K562 (cell line): Measurements from ENCODE around the gene ARL4D. TPM values are rescaled to one million over a fixed set of nuclear protein-coding genes. Genes with fewer than 3 reads are reported as not detected.

ENCODE experiments used
- ATAC-seq: fragments of 200-7000 bp; cut with Tn5 transposase; 3 replicates; pipeline ENCODE4 v1.9.1; 2020; ENCODE audit warnings: moderate library complexity
- BruUV-seq: library from RNA; stranded (reverse); fragments of 400-500 nt; replicated peaks from 2 replicates; lab custom pipeline; 2021; lab: Mats Ljungman, UMichigan
- CTCF ChIA-PET: fragments of 300-600 bp; formaldehyde crosslinking; extraction: SDS; loops from one replicate; lab custom pipeline; 2021; ENCODE audit warnings: low intra/inter-chr PET ratio; lab: Yijun Ruan, JAX
- POLR2A ChIA-PET: fragments of 300-600, 350-650 bp; sonication (Branson Sonifier 250); formaldehyde crosslinking; extraction: SDS; loops from one replicate; lab custom pipeline; 2021; ENCODE audit warnings: antibody characterized with exemption, inconsistent platforms; lab: Yijun Ruan, JAX
- DNase-seq, 4 experiments: peaks; one replicate each; pipeline versions ENCODE4 v3.0.0 to v3.0.0-alpha.2; 2011 to 2018; ENCODE audit warnings: low spot score in 3 of 4, mixed read lengths in 3 of 4; ENCODE audit errors: extremely low read depth in 1 of 4
- FAIRE-seq: peaks from 2 replicates; lab custom pipeline; 2011; peaks lifted over from hg19 to GRCh38; lab: Jason Lieb, UNC
- H2AFZ ChIP-seq: 2 replicates; pipeline ENCODE4 v1.6.0; 2011; ENCODE audit warnings: low read depth, low read length, control low read depth, inconsistent platforms
- H3K27ac ChIP-seq: fragments of 200-600 bp; 3 replicates; pipeline ENCODE4 v1.8.0; 2011; ENCODE audit warnings: low read depth, mild to moderate bottlenecking, control low read depth, inconsistent platforms, low read length, moderate library complexity, mixed read lengths; ENCODE audit errors: extremely low read depth
- H3K27me3 ChIP-seq, 2 experiments: fragments of 300-600 bp in 1 of 2; 2 replicates in 1 of 2; 3 replicates in 1 of 2; pipeline versions ENCODE4 v1.6.0 to v1.8.0; 2011; ENCODE audit warnings: inconsistent platforms in 2 of 2, low read length in 2 of 2, mild to moderate bottlenecking in 1 of 2, mixed read lengths in 1 of 2, moderate library complexity in 1 of 2; ENCODE audit not compliant: control insufficient read depth in 2 of 2, insufficient read depth in 2 of 2
- H3K36me3 ChIP-seq: fragments of 300-600 bp; 3 replicates; pipeline ENCODE4 v1.8.0; 2011; ENCODE audit warnings: mild to moderate bottlenecking, low read length, inconsistent platforms; ENCODE audit not compliant: control insufficient read depth, insufficient read depth
- H3K4me1 ChIP-seq, 2 experiments: fragments of 200-600 bp in 1 of 2; replicated peaks in 1 of 2; 2 replicates in 1 of 2; 3 replicates in 1 of 2; pipeline versions ENCODE4 v1.5.1 to v1.8.0; 2011; ENCODE audit warnings: inconsistent platforms in 2 of 2, low read length in 2 of 2, mild to moderate bottlenecking in 1 of 2, mixed read lengths in 1 of 2, moderate library complexity in 1 of 2; ENCODE audit not compliant: control insufficient read depth in 2 of 2, insufficient read depth in 2 of 2
- H3K4me2 ChIP-seq: 2 replicates; pipeline ENCODE4 v1.6.1; 2011; ENCODE audit warnings: low read length, control low read depth, inconsistent platforms, mixed read lengths; ENCODE audit not compliant: insufficient read depth
- H3K4me3 ChIP-seq: fragments of 200-600 bp; sonication (generic), shearing (Covaris generic); 2 replicates; pipeline ENCODE4 v1.5.1; 2016; ENCODE audit warnings: control low read depth, inconsistent platforms
- H3K79me2 ChIP-seq: fragments of 200-600 bp; 3 replicates; pipeline ENCODE4 v1.8.0; 2011; ENCODE audit warnings: low read length, inconsistent platforms; ENCODE audit not compliant: control insufficient read depth, insufficient read depth
- H3K9ac ChIP-seq, 2 experiments: 2 replicates each; pipeline versions ENCODE4 v1.6.0 to v1.6.1; 2011; ENCODE audit warnings: low read depth in 2 of 2, low read length in 2 of 2, control low read depth in 1 of 2, inconsistent platforms in 1 of 2, mild to moderate bottlenecking in 1 of 2, mixed read lengths in 1 of 2; ENCODE audit not compliant: insufficient read depth in 1 of 2
- H3K9me1 ChIP-seq: one replicate; pipeline ENCODE4 v1.6.0; 2011; ENCODE audit warnings: inconsistent platforms, mild to moderate bottlenecking, low read length, moderate library complexity; ENCODE audit not compliant: control insufficient read depth, insufficient read depth
- H3K9me3 ChIP-seq: replicated peaks from 2 replicates; pipeline ENCODE4 v1.5.1; 2011; ENCODE audit warnings: low read depth, low read length, inconsistent platforms; ENCODE audit not compliant: control insufficient read depth, insufficient read depth
- H4K20me1 ChIP-seq: replicated peaks from 2 replicates; pipeline ENCODE4 v1.6.1; 2011; ENCODE audit warnings: low read length, inconsistent platforms, mixed read lengths; ENCODE audit not compliant: control insufficient read depth, insufficient read depth
- DEAF1 ChIP-seq: fragments of 450-650 bp; formaldehyde crosslinking; IDR thresholded peaks from 2 replicates; pipeline ENCODE4 v1.4.0; 2020; ENCODE audit warnings: mild to moderate bottlenecking, moderate library complexity
- E2F3 ChIP-seq: fragments of 250-450 bp; sonication (Bioruptor Pico); IDR thresholded peaks from 2 replicates; pipeline ENCODE4 v1.4.0; 2020; ENCODE audit warnings: mild to moderate bottlenecking
- E2F6 ChIP-seq, 2 experiments: IDR thresholded peaks; 2 replicates each; pipeline ENCODE4 v1.6.1; 2011; ENCODE audit warnings: borderline replicate concordance in 1 of 2, control low read depth in 1 of 2, low read depth in 1 of 2, low read length in 1 of 2, mild to moderate bottlenecking in 1 of 2, mixed read lengths in 1 of 2, moderate library complexity in 1 of 2; ENCODE audit not compliant: insufficient read depth in 1 of 2, insufficient read length in 1 of 2, poor library complexity in 1 of 2, severe bottlenecking in 1 of 2; ENCODE audit errors: extremely low read depth in 1 of 2
- ESRRA ChIP-seq: fragments of 450-650 bp; IDR thresholded peaks from 2 replicates; pipeline ENCODE4 v1.6.1; 2014; ENCODE audit warnings: low read depth, mild to moderate bottlenecking, moderate library complexity, borderline replicate concordance
- RBM17 ChIP-seq: fragments of 200-400 bp; formaldehyde crosslinking; IDR thresholded peaks from 2 replicates; pipeline ENCODE4 v1.6.1; 2017; ENCODE audit warnings: low read depth, mild to moderate bottlenecking, low read length, borderline replicate concordance
- ZNF431 ChIP-seq: sonication (generic); formaldehyde crosslinking; IDR thresholded peaks from 2 replicates; pipeline ENCODE4 v1.8.0; 2022; ENCODE audit warnings: mild to moderate bottlenecking, missing genetic modification reagents
- WGBS: fragments of 100-300 bp; shearing (Covaris generic); methylation state at CpG from one replicate; pipeline ENCODE4 v1.1.6; 2016; ENCODE audit warnings: low coverage, mixed read lengths; ENCODE audit not compliant: insufficient coverage; ENCODE audit errors: missing lambda C conversion rate; 5-methylcytosine and 5-hydroxymethylcytosine counted together
- in situ Hi-C: fragments of 300-500 bp; cut with MboI; formaldehyde crosslinking; loops from 4 replicates; pipeline ENCODE4 v1.15.0; 2018; ENCODE audit warnings: inconsistent platforms, mixed read lengths
- intact Hi-C: fragments of 100-400 bp; cut with micrococcal nuclease; formaldehyde crosslinking; loops from 2 replicates; pipeline ENCODE4 v1.14.2; 2022
- polyA plus RNA-seq, 8 experiments: library from polyadenylated mRNA; depleted of rRNA in 4 of 8; stranded (reverse) in 5 of 8; unstranded in 3 of 8; fragments of >200 nt; fragmentation: Nextera tagmentation in 2 of 8; fragmentation: Illumina TruSeq in 1 of 8; extraction: Ambion mirVana in 2 of 8; extraction: Trizol in 1 of 8; gene quantifications; 2 replicates each; pipeline versions ENCODE4 v1.2.1 to v1.2.3, GENCODE V29; 2011 to 2014; ENCODE audit warnings: inconsistent platforms in 1 of 8, missing spikeins in 1 of 8
- total RNA-seq, 7 experiments: library from RNA; depleted of rRNA in 6 of 7; stranded (reverse); fragments of >200 nt in 6 of 7; fragmentation: Illumina TruSeq in 2 of 7; extraction: Trizol in 2 of 7; gene quantifications; 2 replicates each; pipeline versions ENCODE4 v1.2.1 to v1.2.3, GENCODE V29; 2011 to 2021; ENCODE audit warnings: low replicate concordance in 1 of 7
- TF ChIP-seq, protein P1 (sequence below), 3 experiments: fragments of 200-800 bp in 1 of 3; fragments of 250-450 bp in 1 of 3; fragments of 450-650 bp in 1 of 3; sonication (Bioruptor Pico) in 1 of 3; sonication (Bioruptor generic) in 1 of 3; formaldehyde crosslinking in 1 of 3; IDR thresholded peaks; 2 replicates each; pipeline versions ENCODE4 v1.6.1 to v1.8.0; 2016 to 2022; ENCODE audit warnings: mild to moderate bottlenecking in 2 of 3, missing genetic modification characterization in 2 of 3, missing compliant biosample characterization in 1 of 3, moderate library complexity in 1 of 3
- TF ChIP-seq, protein P2 (sequence below), 2 experiments: fragments of 450-650 bp; IDR thresholded peaks; 2 replicates each; pipeline ENCODE4 v1.6.1; 2018; ENCODE audit warnings: mild to moderate bottlenecking in 2 of 2, low read depth in 1 of 2; ENCODE audit not compliant: partially characterized antibody in 2 of 2

The ARL4D gene
- total and polyA plus RNA-seq, 9 of the 15 experiments (the other 6 are each of a cell fraction or from before 2014, with no cell fraction given), result 0.07 to 0.53 (median 0.28) TPM; not detected in 1

DNA sequence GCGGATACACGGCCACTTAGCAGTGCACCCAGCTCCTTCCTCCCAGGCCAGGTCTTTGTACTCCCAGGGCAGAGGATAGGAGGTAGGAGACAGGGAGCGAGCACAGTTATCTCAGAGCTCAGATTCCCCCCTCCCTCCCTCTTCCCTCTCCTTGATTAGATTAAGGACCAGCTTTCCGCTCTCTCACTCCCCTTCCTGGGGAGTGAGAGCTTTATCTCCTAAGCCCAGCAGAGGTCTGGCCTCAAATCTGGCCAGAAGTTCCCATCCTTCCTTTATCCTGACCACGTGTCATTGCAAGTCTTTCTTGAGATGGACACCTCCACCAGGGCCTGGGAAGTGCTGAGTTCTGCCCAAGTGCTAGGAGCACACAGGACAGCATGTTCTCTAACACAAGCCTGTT is 5.1 kb downstream of the ARL4D start:
- Histone ChIP-seq H2AFZ (no peak overlapping the region), H3K9me1 (no peaks in the 10 kb centered on the region), H3K4me2 (no peak overlapping the region), H3K4me3 (no peak overlapping the region), H3K9ac (no peak overlapping the region), H3K27ac (no peak overlapping the region), H3K27me3 (peaks cover 4 to 12% of the 10 kb centered on the region in 2 experiments; a peak in 2 of 5 replicates), H4K20me1 (peaks cover 5% of the 10 kb centered on the region), H3K4me1 (peaks cover 8 to 9% of the 10 kb centered on the region in 2 experiments), H3K36me3 (no peaks in the 10 kb centered on the region), H3K9me3 (no peaks in the 10 kb centered on the region), H3K79me2 (no peaks in the 10 kb centered on the region)
- intact Hi-C loops, result no loop called here
- peak; percentile 29 to 77 (median 52) for DNase-seq
- ChIA-PET CTCF (no interaction called here), POLR2A (interaction anchor here (0.6 to 2.4 kb wide), 8 partner anchors 9 to 968 kb away, joined by 3 to 9 read pairs (median 4); partner anchors contain the start of gene DHX8)
- FAIRE-seq, result peak; percentile 89
- ATAC-seq, result peak; percentile 85
- in situ Hi-C loops, result no loop called here
- no TSS peak for BruUV-seq
- 5% methylated on average over 4 of the region's 5 CpGs for WGBS
- TF ChIP-seq DEAF1 (CRISPR knock-in tag) (no peak), RBM17 (no peak), E2F6 (IDR thresholded peaks at IDR 0.05; ENCODE audit: borderline replicate concordance in 1 of 2, extremely low read depth in 1 of 2, insufficient read depth in 1 of 2, insufficient read length in 1 of 2, low read depth in 1 of 2, low read length in 1 of 2, poor library complexity in 1 of 2, severe bottlenecking in 1 of 2) (no peak), E2F3 (CRISPR knock-in tag) (no peak), ESRRA (no peak), ZNF431 (CRISPR knock-in tag) (no peak)
- TF ChIP-seq, protein P1, sequence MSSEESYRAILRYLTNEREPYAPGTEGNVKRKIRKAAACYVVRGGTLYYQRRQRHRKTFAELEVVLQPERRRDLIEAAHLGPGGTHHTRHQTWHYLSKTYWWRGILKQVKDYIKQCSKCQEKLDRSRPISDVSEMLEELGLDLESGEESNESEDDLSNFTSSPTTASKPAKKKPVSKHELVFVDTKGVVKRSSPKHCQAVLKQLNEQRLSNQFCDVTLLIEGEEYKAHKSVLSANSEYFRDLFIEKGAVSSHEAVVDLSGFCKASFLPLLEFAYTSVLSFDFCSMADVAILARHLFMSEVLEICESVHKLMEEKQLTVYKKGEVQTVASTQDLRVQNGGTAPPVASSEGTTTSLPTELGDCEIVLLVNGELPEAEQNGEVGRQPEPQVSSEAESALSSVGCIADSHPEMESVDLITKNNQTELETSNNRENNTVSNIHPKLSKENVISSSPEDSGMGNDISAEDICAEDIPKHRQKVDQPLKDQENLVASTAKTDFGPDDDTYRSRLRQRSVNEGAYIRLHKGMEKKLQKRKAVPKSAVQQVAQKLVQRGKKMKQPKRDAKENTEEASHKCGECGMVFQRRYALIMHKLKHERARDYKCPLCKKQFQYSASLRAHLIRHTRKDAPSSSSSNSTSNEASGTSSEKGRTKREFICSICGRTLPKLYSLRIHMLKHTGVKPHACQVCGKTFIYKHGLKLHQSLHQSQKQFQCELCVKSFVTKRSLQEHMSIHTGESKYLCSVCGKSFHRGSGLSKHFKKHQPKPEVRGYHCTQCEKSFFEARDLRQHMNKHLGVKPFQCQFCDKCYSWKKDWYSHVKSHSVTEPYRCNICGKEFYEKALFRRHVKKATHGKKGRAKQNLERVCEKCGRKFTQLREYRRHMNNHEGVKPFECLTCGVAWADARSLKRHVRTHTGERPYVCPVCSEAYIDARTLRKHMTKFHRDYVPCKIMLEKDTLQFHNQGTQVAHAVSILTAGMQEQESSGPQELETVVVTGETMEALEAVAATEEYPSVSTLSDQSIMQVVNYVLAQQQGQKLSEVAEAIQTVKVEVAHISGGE (CRISPR knock-in tag; IDR thresholded peaks at IDR 0.05), result peak in 1 of 3 experiments; percentile 78; a peak in 2 of 6 replicates
- TF ChIP-seq, protein P2, sequence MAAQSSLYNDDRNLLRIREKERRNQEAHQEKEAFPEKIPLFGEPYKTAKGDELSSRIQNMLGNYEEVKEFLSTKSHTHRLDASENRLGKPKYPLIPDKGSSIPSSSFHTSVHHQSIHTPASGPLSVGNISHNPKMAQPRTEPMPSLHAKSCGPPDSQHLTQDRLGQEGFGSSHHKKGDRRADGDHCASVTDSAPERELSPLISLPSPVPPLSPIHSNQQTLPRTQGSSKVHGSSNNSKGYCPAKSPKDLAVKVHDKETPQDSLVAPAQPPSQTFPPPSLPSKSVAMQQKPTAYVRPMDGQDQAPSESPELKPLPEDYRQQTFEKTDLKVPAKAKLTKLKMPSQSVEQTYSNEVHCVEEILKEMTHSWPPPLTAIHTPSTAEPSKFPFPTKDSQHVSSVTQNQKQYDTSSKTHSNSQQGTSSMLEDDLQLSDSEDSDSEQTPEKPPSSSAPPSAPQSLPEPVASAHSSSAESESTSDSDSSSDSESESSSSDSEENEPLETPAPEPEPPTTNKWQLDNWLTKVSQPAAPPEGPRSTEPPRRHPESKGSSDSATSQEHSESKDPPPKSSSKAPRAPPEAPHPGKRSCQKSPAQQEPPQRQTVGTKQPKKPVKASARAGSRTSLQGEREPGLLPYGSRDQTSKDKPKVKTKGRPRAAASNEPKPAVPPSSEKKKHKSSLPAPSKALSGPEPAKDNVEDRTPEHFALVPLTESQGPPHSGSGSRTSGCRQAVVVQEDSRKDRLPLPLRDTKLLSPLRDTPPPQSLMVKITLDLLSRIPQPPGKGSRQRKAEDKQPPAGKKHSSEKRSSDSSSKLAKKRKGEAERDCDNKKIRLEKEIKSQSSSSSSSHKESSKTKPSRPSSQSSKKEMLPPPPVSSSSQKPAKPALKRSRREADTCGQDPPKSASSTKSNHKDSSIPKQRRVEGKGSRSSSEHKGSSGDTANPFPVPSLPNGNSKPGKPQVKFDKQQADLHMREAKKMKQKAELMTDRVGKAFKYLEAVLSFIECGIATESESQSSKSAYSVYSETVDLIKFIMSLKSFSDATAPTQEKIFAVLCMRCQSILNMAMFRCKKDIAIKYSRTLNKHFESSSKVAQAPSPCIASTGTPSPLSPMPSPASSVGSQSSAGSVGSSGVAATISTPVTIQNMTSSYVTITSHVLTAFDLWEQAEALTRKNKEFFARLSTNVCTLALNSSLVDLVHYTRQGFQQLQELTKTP (IDR thresholded peaks at IDR 0.05; ENCODE audit: low read depth in 1 of 2, partially characterized antibody in 2 of 2), result no peak
